Measurements from ENCODE around the gene ARIH2. TPM values are rescaled to one million over a fixed set of nuclear protein-coding genes. Genes with fewer than 3 reads are reported as not detected.

The ARIH2 gene
- polyA plus RNA-seq, 1 donor (not counting 4 experiments of a cell fraction or from before 2014, with no cell fraction given): 66.7 TPM

GRCh38 chr3:48970586-48970985 lies 51.9 kb downstream of the ARIH2 start:
- Histone ChIP-seq H3K4me2 (ENCODE audit: control insufficient read depth, extremely low read depth, insufficient read depth, low read depth, low read length) (no peak overlapping the region), H3K79me2 (ENCODE audit: control insufficient read depth, insufficient read depth, low read length) (no peaks in the 10 kb centered on the region), H3K9me3 (ENCODE audit: control insufficient read depth, low read depth, low read length) (no peaks in the 10 kb centered on the region), H3K9me1 (ENCODE audit: control insufficient read depth, extremely low read depth, insufficient read depth, low read length) (no peaks in the 10 kb centered on the region), H3K9ac (ENCODE audit: control insufficient read depth, extremely low read depth, insufficient read depth, low read length) (no peak overlapping the region), H3K4me1 (ENCODE audit: control insufficient read depth, extremely low read depth, insufficient read depth, low read length) (peaks cover 8% of the 10 kb centered on the region), H2AFZ (ENCODE audit: control insufficient read depth, low read length) (no peak overlapping the region), H3K4me3 (ENCODE audit: control insufficient read depth in 2 of 3, extremely low read depth in 1 of 3, insufficient read depth in 2 of 3, low read depth in 1 of 3, low read length in 3 of 3) (no peak overlapping the region), H3K27me3 (ENCODE audit: control insufficient read depth, extremely low read depth, insufficient read depth, low read length) (no peaks in the 10 kb centered on the region), H3K27ac (ENCODE audit: control insufficient read depth, insufficient read depth, low read length) (no peak overlapping the region), H4K20me1 (ENCODE audit: control insufficient read depth, extremely low read depth, insufficient read depth, low read length) (no peaks in the 10 kb centered on the region), H3K36me3 (ENCODE audit: control insufficient read depth in 2 of 2, extremely low read depth in 1 of 2, insufficient read depth in 2 of 2, low read length in 2 of 2) (peaks cover 35 to 39% of the 10 kb centered on the region in 2 experiments)
- TF ChIP-seq EZH2 (IDR thresholded peaks at IDR 0.05; ENCODE audit: low read length): no peak
- TF ChIP-seq CTCF (optimal IDR thresholded peaks at IDR 0.05 in 1 of 3, IDR thresholded peaks at IDR 0.05 in 1 of 3, conservative IDR thresholded peaks at IDR 0.05 in 1 of 3; ENCODE audit: extremely low read depth in 1 of 3, insufficient read depth in 2 of 3, low read length in 3 of 3): no peak
- no peak for DNase-seq (ENCODE audit: low read depth, low spot score)
- FAIRE-seq: no peak
- dilution Hi-C loops (cut with MboI; ENCODE audit: extremely low pct_ligation_motif_present, low sequenced_read_pairs): no loop called here

- FAIRE-seq (no peak), DNase-seq (ENCODE audit: low read depth, low spot score) (no peak)
- Histone ChIP-seq H3K27ac (ENCODE audit: control insufficient read depth, insufficient read depth, low read length) (no peak overlapping the region), H4K20me1 (ENCODE audit: control insufficient read depth, extremely low read depth, insufficient read depth, low read length) (no peaks in the 10 kb centered on the region), H3K9me1 (ENCODE audit: control insufficient read depth, extremely low read depth, insufficient read depth, low read length) (no peaks in the 10 kb centered on the region), H3K27me3 (ENCODE audit: control insufficient read depth, extremely low read depth, insufficient read depth, low read length) (no peaks in the 10 kb centered on the region), H3K79me2 (ENCODE audit: control insufficient read depth, insufficient read depth, low read length) (no peaks in the 10 kb centered on the region), H3K4me1 (ENCODE audit: control insufficient read depth, extremely low read depth, insufficient read depth, low read length) (peaks cover 8% of the 10 kb centered on the region), H3K36me3 (ENCODE audit: control insufficient read depth in 2 of 2, extremely low read depth in 1 of 2, insufficient read depth in 2 of 2, low read length in 2 of 2) (peaks cover 42 to 50% of the 10 kb centered on the region in 2 experiments), H3K9me3 (ENCODE audit: control insufficient read depth, low read depth, low read length) (no peaks in the 10 kb centered on the region), H2AFZ (ENCODE audit: control insufficient read depth, low read length) (no peak overlapping the region), H3K4me3 (ENCODE audit: control insufficient read depth in 2 of 3, extremely low read depth in 1 of 3, insufficient read depth in 2 of 3, low read depth in 1 of 3, low read length in 3 of 3) (no peak overlapping the region), H3K4me2 (ENCODE audit: control insufficient read depth, extremely low read depth, insufficient read depth, low read depth, low read length) (no peak overlapping the region), H3K9ac (ENCODE audit: control insufficient read depth, extremely low read depth, insufficient read depth, low read length) (no peak overlapping the region)
- no peak for TF ChIP-seq EZH2 (IDR thresholded peaks at IDR 0.05; ENCODE audit: low read length)
- TF ChIP-seq CTCF (optimal IDR thresholded peaks at IDR 0.05 in 1 of 3, IDR thresholded peaks at IDR 0.05 in 1 of 3, conservative IDR thresholded peaks at IDR 0.05 in 1 of 3; ENCODE audit: extremely low read depth in 1 of 3, insufficient read depth in 2 of 3, low read length in 3 of 3): no peak
- dilution Hi-C loops (cut with MboI; ENCODE audit: extremely low pct_ligation_motif_present, low sequenced_read_pairs): no loop called here
These were observed 55.6 kb downstream of the ARIH2 start for GRCh38 chr3:48974076-48974864.

All from keratinocyte (primary cell).